SU-DHL-6 (cell line): Measurements from ENCODE around the gene TMEM130.

Experiments
- H2AFZ ChIP-seq: fragments of 200-600 bp; sonication (generic); 2 replicates; pipeline ENCODE4 v1.6.1; 2014; ENCODE audit warnings: low read depth, mild to moderate bottlenecking, moderate library complexity, mixed read lengths, antibody characterized with exemption, low read length; ENCODE audit not compliant: severe bottlenecking
- H3F3A ChIP-seq: fragments of 200-600 bp; shearing (Covaris generic); 2 replicates; pipeline ENCODE4 v1.6.0; 2016; ENCODE audit warnings: antibody characterized with exemption, mild to moderate bottlenecking; ENCODE audit not compliant: insufficient read depth
- H3K27ac ChIP-seq: fragments of 200-600 bp; sonication (generic); 2 replicates; pipeline ENCODE4 v1.5.1; 2016; ENCODE audit warnings: low read depth, mild to moderate bottlenecking, low read length, moderate library complexity, mixed read lengths
- H3K27me3 ChIP-seq: fragments of 200-600 bp; sonication (generic), shearing (Covaris generic); 2 replicates; pipeline ENCODE4 v1.6.0; 2014; ENCODE audit warnings: mild to moderate bottlenecking, low read length
- H3K36me3 ChIP-seq: fragments of 200-600 bp; sonication (generic); 2 replicates; pipeline ENCODE4 v1.6.1; 2014; ENCODE audit warnings: mild to moderate bottlenecking, low read length, mixed read lengths
- H3K4me2 ChIP-seq: fragments of 300-600, 200-600 bp; shearing (Covaris generic), sonication (generic); 2 replicates; pipeline ENCODE4 v1.6.0; 2014; ENCODE audit warnings: low read length, low read depth, mild to moderate bottlenecking; ENCODE audit not compliant: poor library complexity, severe bottlenecking
- H3K4me3 ChIP-seq: fragments of 200-600 bp; sonication (generic); 2 replicates; pipeline ENCODE4 v1.5.1; 2014; ENCODE audit warnings: antibody characterized with exemption, low read length, mild to moderate bottlenecking, mixed read lengths; ENCODE audit not compliant: insufficient read depth, poor library complexity, severe bottlenecking
- H3K79me2 ChIP-seq: fragments of 200-600 bp; sonication (generic); 2 replicates; pipeline ENCODE4 v1.6.1; 2014; ENCODE audit warnings: mild to moderate bottlenecking, low read length, moderate library complexity; ENCODE audit not compliant: insufficient read depth
- H3K9ac ChIP-seq: fragments of 200-600 bp; sonication (generic); 2 replicates; pipeline ENCODE4 v1.7.0; 2014; ENCODE audit warnings: mild to moderate bottlenecking, low read length
- H3K9me2 ChIP-seq: fragments of 200-600 bp; sonication (generic); replicated peaks from 2 replicates; pipeline ENCODE4 v1.6.1; 2014; ENCODE audit warnings: low read length; ENCODE audit not compliant: insufficient read depth
- H3K9me3 ChIP-seq: fragments of 200-600 bp; sonication (generic); 2 replicates; pipeline ENCODE4 v1.6.1; 2014; ENCODE audit warnings: low read length, mixed read lengths; ENCODE audit not compliant: insufficient read depth
- H4K20me1 ChIP-seq: fragments of 200-600 bp; sonication (generic); 2 replicates; pipeline ENCODE4 v1.6.1; 2014; ENCODE audit warnings: low read depth, mild to moderate bottlenecking, antibody characterized with exemption, low read length, moderate library complexity, mixed read lengths
- EZH2phosphoT487 ChIP-seq: fragments of 200-600 bp; sonication (generic), shearing (Covaris generic); conservative IDR thresholded peaks from 2 replicates; pipeline ENCODE4 v1.6.1; 2018; ENCODE audit warnings: mild to moderate bottlenecking, antibody characterized with exemption, low read length, moderate library complexity, mixed read lengths
- TF ChIP-seq, protein P1 (sequence below): fragments of 200-600 bp; sonication (generic); IDR thresholded peaks from one replicate; pipeline ENCODE4 v1.5.1; 2017; ENCODE audit warnings: antibody characterized with exemption, mild to moderate bottlenecking, low read length, moderate library complexity; ENCODE audit not compliant: insufficient read depth, poor library complexity, severe bottlenecking

Gene TMEM130

DNA sequence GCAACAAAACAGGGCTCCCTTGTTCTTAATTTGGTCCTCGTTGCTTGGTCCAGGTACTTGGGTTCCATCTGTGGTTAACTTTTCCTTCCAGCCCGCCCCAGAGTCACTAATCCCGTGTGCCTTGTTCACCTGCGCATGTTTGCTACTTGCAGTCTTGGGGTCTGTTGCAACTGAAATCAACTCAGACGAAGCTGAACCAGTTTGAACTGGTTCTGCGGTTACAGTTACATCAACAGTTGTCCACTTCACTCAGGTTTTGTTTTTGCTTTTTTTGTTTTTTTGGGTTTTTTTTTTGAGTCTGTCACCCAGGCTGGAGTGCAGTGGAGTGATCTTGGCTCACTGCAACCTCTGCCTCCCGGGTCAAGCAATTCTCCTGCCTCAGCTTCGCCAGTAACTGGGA lies 43.2 kb upstream of the TMEM130 start:
- H3F3A ChIP-seq: no peaks in the 10 kb centered on the region
- H3K4me3 ChIP-seq: no peak overlapping the region
- no peaks in the 10 kb centered on the region for H3K27me3 ChIP-seq
- no peaks in the 10 kb centered on the region for H4K20me1 ChIP-seq
- no peaks in the 10 kb centered on the region for H3K9me2 ChIP-seq
- H3K27ac ChIP-seq: no peak overlapping the region
- no peak for TF ChIP-seq EZH2phosphoT487
- TF ChIP-seq, protein P1, sequence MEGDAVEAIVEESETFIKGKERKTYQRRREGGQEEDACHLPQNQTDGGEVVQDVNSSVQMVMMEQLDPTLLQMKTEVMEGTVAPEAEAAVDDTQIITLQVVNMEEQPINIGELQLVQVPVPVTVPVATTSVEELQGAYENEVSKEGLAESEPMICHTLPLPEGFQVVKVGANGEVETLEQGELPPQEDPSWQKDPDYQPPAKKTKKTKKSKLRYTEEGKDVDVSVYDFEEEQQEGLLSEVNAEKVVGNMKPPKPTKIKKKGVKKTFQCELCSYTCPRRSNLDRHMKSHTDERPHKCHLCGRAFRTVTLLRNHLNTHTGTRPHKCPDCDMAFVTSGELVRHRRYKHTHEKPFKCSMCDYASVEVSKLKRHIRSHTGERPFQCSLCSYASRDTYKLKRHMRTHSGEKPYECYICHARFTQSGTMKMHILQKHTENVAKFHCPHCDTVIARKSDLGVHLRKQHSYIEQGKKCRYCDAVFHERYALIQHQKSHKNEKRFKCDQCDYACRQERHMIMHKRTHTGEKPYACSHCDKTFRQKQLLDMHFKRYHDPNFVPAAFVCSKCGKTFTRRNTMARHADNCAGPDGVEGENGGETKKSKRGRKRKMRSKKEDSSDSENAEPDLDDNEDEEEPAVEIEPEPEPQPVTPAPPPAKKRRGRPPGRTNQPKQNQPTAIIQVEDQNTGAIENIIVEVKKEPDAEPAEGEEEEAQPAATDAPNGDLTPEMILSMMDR: no peak
- peaks cover 46% of the 10 kb centered on the region; the same call in 1 of the 2 replicates for H3K36me3 ChIP-seq
- H3K9ac ChIP-seq: no peak overlapping the region
- H3K4me2 ChIP-seq: no peak overlapping the region
- no peaks in the 10 kb centered on the region for H3K79me2 ChIP-seq
- H2AFZ ChIP-seq: no peak overlapping the region
- H3K9me3 ChIP-seq: no peaks in the 10 kb centered on the region

DNA sequence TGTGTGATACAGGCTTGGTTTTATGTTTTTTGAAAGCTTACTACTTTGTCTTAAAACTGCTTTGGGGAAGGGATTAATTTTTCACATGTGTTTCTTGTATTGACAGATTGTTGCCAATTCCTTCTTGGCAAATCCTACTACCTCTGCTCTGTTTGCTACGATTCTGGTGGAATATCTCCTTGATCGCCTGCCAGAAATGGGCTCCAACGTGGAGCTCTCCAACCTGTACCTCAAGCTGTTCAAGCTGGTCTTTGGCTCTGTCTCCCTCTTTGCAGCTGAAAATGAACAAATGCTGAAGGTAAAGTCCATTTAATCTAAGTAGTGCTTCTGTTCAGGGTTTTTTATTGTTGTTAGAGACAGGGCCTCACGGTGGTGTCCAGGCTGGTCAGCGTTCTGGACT lies 42.1 kb upstream of the TMEM130 start:
- no peak overlapping the region for H3K9ac ChIP-seq
- H3K79me2 ChIP-seq: no peaks in the 10 kb centered on the region
- H3K27ac ChIP-seq: no peak overlapping the region
- TF ChIP-seq, protein P1: no peak
- TF ChIP-seq EZH2phosphoT487: no peak
- H3K36me3 ChIP-seq: peaks cover 46% of the 10 kb centered on the region; the same call in 1 of the 2 replicates
- H4K20me1 ChIP-seq: no peaks in the 10 kb centered on the region
- no peaks in the 10 kb centered on the region for H3K9me2 ChIP-seq
- no peaks in the 10 kb centered on the region for H3K9me3 ChIP-seq
- H3K4me2 ChIP-seq: no peak overlapping the region
- H2AFZ ChIP-seq: no peak overlapping the region
- no peaks in the 10 kb centered on the region for H3F3A ChIP-seq
- no peak overlapping the region for H3K4me3 ChIP-seq
- H3K27me3 ChIP-seq: no peaks in the 10 kb centered on the region

DNA sequence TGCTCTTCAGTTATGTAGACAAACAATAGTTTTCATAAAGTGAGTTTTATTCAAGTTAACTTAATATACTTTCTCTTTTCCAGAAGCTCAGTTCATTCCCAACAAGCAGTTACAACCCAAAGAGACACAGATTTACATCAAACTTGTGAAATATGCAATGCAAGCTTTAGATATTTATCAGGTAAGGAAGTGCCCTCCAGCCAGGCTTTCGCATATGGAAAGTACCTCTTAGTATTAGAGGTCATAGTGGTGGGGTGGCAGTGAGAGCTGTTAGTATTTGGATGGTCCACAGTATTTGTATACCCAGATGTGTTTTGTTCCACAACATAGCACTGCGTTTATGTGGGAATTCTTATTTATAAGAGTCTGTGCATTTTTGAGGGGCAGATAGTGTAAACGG lies 40.6 kb upstream of the TMEM130 start:
- Histone ChIP-seq H3K36me3 (peaks cover 40% of the 10 kb centered on the region; the same call in 1 of the 2 replicates), H4K20me1 (no peaks in the 10 kb centered on the region), H3K4me3 (no peak overlapping the region), H3F3A (no peaks in the 10 kb centered on the region), H3K9me3 (no peaks in the 10 kb centered on the region), H3K9ac (no peak overlapping the region), H2AFZ (no peak overlapping the region), H3K27ac (no peak overlapping the region), H3K9me2 (no peaks in the 10 kb centered on the region), H3K27me3 (no peaks in the 10 kb centered on the region), H3K79me2 (no peaks in the 10 kb centered on the region), H3K4me2 (no peak overlapping the region)
- TF ChIP-seq EZH2phosphoT487: no peak
- TF ChIP-seq, protein P1: no peak
